ENCODE results near the gene FHL3. TPM values are rescaled to one million over a fixed set of nuclear protein-coding genes. Genes with fewer than 3 reads are reported as not detected.

Gene FHL3
- total and polyA plus RNA-seq, 2 donors (not counting 1 experiment from before 2014, with no cell fraction given), result 0.15 to 2.2 TPM

GRCh38 chr1:38013227-38013622, 7.9 kb upstream of the FHL3 start:
- no peak for TF ChIP-seq CTCF (IDR thresholded peaks at IDR 0.05)
- no peak for TF ChIP-seq EZH2 (IDR thresholded peaks at IDR 0.05; ENCODE audit: borderline replicate concordance, insufficient read depth, low read depth, low read length, poor library complexity, severe bottlenecking)
- Histone ChIP-seq H3K4me1 (ENCODE audit: control insufficient read depth in 2 of 2, insufficient read depth in 2 of 2, low read length in 2 of 2) (peaks cover 13 to 20% of the 10 kb centered on the region in 2 donors), H3K79me2 (ENCODE audit: control insufficient read depth, insufficient read depth, low read length) (peaks cover 45% of the 10 kb centered on the region), H3K9me3 (ENCODE audit: control extremely low read depth in 1 of 3, control insufficient read depth in 2 of 3, insufficient read depth in 1 of 3, low read length in 2 of 3) (peaks cover 0 to 7% (median 3%) of the 10 kb centered on the region in 3 donors), H3K27ac (ENCODE audit: low read length in 2 of 2) (peak overlapping the region; percentile 76 to 90), H4K20me1 (ENCODE audit: control insufficient read depth, insufficient read depth, low read length, poor library complexity, severe bottlenecking) (peaks cover 5% of the 10 kb centered on the region), H3K4me3 (ENCODE audit: control extremely low read depth in 1 of 5, extremely low read depth in 1 of 5, insufficient read depth in 1 of 5, low read depth in 2 of 5, low read length in 4 of 5) (peak overlapping the region; percentile 72 to 93 (median 83)), H2AFZ (ENCODE audit: insufficient read depth, low read depth, low read length, poor library complexity, severe bottlenecking) (peak overlapping the region; percentile 96), H3K36me3 (replicated peaks in 1 of 2; ENCODE audit: control extremely low read depth in 1 of 2, control insufficient read depth in 1 of 2, extremely low read depth in 1 of 2, insufficient read depth in 2 of 2, low read length in 1 of 2) (peaks cover 4 to 12% of the 10 kb centered on the region in 2 experiments), H3K27me3 (replicated peaks in 1 of 4; ENCODE audit: control extremely low read depth in 1 of 4, control insufficient read depth in 3 of 4, insufficient read depth in 4 of 4, low read length in 3 of 4) (no peaks in the 10 kb centered on the region), H3K4me2 (replicated peaks; ENCODE audit: low read depth, low read length, poor library complexity, severe bottlenecking) (peak overlapping the region; percentile 77), H3K9ac (ENCODE audit: low read length) (peak overlapping the region; percentile 90)
- H3K4me1 Mint-ChIP-seq, result peaks cover 23% of the 10 kb centered on the region
- no peak for DNase-seq
- no peaks in the 10 kb centered on the region for H3K9me3 Mint-ChIP-seq (ENCODE audit: insufficient read depth)
- no peaks in the 10 kb centered on the region for H3K27me3 Mint-ChIP-seq
- WGBS (ENCODE audit: insufficient coverage), result 0% methylated on average over 2 of the region's 4 CpGs
- CTCF ChIA-PET, result interaction anchor here (1.3 to 2.9 kb wide), 3 partner anchors 9 to 806 kb away, joined by 4 to 18 read pairs (median 5); partner anchors contain the start of gene SF3A3
- peak overlapping the region; percentile 91 for H3K27ac Mint-ChIP-seq
- ATAC-seq (ENCODE audit: low read depth), result no peak
- peak overlapping the region; percentile 97 for H3K4me3 Mint-ChIP-seq
- POLR2A ChIA-PET, result interaction anchor here (0.9 to 1.3 kb wide), 2 partner anchors 18 to 24 kb away, joined by 3 read pairs; partner anchors contain the start of gene SF3A3
- intact Hi-C loops (cut with micrococcal nuclease), result loop anchor here (2.0 kb wide), 1 partner anchor 34 kb away; the partner anchor contains the start of gene POU3F1
